Lower lobe of right lung (tissue), 2 donors: Measurements from ENCODE around the gene SLC5A1. TPM values are rescaled to one million over a fixed set of nuclear protein-coding genes. Genes with fewer than 3 reads are reported as not detected.

Experiments used
- ATAC-seq, 2 donors: fragments of 200-7000 bp; cut with Tn5 transposase; one replicate each; pipeline ENCODE4 v1.9.1; 2020 to 2022; ENCODE audit warnings: mild to moderate bottlenecking in 2 of 2, moderate library complexity in 2 of 2
- DNase-seq: peaks from one replicate; pipeline ENCODE4 v3.0.0-alpha.2; 2020
- H3K27ac ChIP-seq: fragments of 200-600 bp; one replicate; pipeline ENCODE4 v1.8.0; 2022
- H3K27me3 ChIP-seq: fragments of 200-600 bp; one replicate; pipeline ENCODE4 v1.8.0; 2022; ENCODE audit warnings: low read depth
- H3K36me3 ChIP-seq: fragments of 200-600 bp; one replicate; pipeline ENCODE4 v1.8.0; 2022; ENCODE audit warnings: mild to moderate bottlenecking
- H3K4me1 ChIP-seq: fragments of 200-600 bp; one replicate; pipeline ENCODE4 v1.8.0; 2022
- H3K4me3 ChIP-seq: fragments of 200-600 bp; one replicate; pipeline ENCODE4 v1.8.0; 2022; ENCODE audit warnings: mild to moderate bottlenecking
- H3K9me3 ChIP-seq: fragments of 200-600 bp; one replicate; pipeline ENCODE4 v1.8.0; 2022
- intact Hi-C: fragments of 100-400 bp; cut with DNase I; formaldehyde crosslinking; loops from one replicate; pipeline ENCODE4 v1.11.0; 2022
- total RNA-seq: library from RNA; stranded (reverse); fragmentation: NEBNext Ultra II Directional; extraction: Animal tissue kit (Norgen Biotek cat#: 25700); gene quantifications from one replicate; pipeline ENCODE4 v1.2.1, GENCODE V29; 2021
- TF ChIP-seq, protein P1 (sequence below): fragments of 200-600 bp; IDR thresholded peaks from one replicate; pipeline ENCODE4 v1.8.0; 2022; ENCODE audit warnings: antibody characterized with exemption, mild to moderate bottlenecking
- donor health status: DM: no; HTN: yes; CAD: no; lungs with severe emphysema.

The SLC5A1 gene
- total RNA-seq, 1 donor from 2014 or later, result 1.8 TPM

DNA sequence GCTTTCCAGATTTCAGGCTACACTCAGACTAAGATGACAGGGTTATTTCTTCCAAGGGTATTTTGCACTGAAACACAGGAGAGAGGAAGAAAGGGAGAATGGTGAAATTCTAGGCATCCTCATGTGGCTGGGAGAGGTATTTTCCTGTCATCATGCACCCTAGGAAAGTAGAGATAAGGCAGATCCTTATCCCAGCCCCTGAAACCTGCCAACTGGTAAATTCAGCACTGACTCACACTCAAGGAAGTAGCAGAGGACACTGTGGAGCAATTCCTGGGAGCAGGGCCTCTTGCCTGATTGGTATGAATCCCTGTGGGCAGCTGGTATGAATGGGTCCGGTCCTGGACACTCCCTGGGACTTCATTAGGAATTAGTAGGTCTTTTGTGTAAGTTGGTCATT, 37.6 kb upstream of the SLC5A1 start:
- H3K27ac ChIP-seq, result no peak overlapping the region
- no peak overlapping the region for H3K4me3 ChIP-seq
- DNase-seq (no peak), ATAC-seq (no peak)
- intact Hi-C loops, result no loop called here
- H3K9me3 ChIP-seq, result no peaks in the 10 kb centered on the region
- no peaks in the 10 kb centered on the region for H3K4me1 ChIP-seq
- no peaks in the 10 kb centered on the region for H3K36me3 ChIP-seq
- TF ChIP-seq, protein P1, sequence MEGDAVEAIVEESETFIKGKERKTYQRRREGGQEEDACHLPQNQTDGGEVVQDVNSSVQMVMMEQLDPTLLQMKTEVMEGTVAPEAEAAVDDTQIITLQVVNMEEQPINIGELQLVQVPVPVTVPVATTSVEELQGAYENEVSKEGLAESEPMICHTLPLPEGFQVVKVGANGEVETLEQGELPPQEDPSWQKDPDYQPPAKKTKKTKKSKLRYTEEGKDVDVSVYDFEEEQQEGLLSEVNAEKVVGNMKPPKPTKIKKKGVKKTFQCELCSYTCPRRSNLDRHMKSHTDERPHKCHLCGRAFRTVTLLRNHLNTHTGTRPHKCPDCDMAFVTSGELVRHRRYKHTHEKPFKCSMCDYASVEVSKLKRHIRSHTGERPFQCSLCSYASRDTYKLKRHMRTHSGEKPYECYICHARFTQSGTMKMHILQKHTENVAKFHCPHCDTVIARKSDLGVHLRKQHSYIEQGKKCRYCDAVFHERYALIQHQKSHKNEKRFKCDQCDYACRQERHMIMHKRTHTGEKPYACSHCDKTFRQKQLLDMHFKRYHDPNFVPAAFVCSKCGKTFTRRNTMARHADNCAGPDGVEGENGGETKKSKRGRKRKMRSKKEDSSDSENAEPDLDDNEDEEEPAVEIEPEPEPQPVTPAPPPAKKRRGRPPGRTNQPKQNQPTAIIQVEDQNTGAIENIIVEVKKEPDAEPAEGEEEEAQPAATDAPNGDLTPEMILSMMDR, result no peak
- H3K27me3 ChIP-seq, result no peaks in the 10 kb centered on the region

DNA sequence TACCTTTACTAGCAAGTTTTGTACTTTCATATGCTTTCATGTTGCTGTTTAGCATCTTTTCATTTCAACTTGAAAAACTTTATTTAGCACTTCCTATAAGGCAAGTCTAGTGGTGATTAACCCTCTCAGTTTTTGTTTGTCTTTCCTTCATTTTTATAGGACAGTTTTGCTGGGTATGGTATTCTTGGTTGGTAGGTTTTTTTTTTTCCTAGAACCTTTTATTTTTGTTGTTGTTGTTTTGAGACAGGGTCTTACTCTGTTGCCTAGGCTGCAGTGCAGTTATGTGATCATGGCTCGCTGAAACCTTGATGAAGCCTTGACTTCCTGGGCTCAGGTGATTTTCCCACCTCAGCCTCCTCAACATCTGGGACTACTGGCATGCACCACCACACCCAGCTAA, 29.9 kb upstream of the SLC5A1 start:
- DNase-seq (no peak), ATAC-seq (no peak)
- intact Hi-C loops, result no loop called here
- Histone ChIP-seq H3K4me1 (no peaks in the 10 kb centered on the region), H3K9me3 (peaks cover 22% of the 10 kb centered on the region), H3K36me3 (no peaks in the 10 kb centered on the region), H3K27me3 (no peaks in the 10 kb centered on the region), H3K4me3 (no peak overlapping the region), H3K27ac (no peak overlapping the region)
- TF ChIP-seq, protein P1, result no peak

DNA sequence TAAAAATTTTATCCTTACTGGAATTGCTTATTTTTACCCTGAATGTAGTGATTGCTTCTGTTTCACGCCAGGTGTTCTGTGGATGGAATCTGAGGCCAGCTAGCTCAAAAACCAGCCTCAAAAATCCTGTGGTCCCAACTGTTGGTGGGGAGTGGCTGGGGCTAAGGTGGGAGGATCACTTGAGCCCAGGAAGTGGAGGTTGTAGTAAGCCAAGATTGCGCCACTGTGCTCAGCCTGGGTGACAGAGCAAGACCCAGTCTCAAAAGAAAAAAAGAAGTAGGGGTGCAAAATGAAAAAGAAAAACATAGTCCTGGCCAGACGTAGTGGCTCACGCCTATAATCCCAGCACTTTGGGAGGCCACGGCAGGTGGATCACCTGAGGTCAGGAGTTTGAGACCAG, 27.0 kb upstream of the SLC5A1 start:
- Histone ChIP-seq H3K4me3 (no peak overlapping the region), H3K27ac (no peak overlapping the region), H3K27me3 (no peaks in the 10 kb centered on the region), H3K9me3 (peaks cover 22% of the 10 kb centered on the region), H3K4me1 (no peaks in the 10 kb centered on the region), H3K36me3 (no peaks in the 10 kb centered on the region)
- TF ChIP-seq, protein P1, result no peak
- intact Hi-C loops, result no loop called here
- DNase-seq (no peak), ATAC-seq (no peak)

DNA sequence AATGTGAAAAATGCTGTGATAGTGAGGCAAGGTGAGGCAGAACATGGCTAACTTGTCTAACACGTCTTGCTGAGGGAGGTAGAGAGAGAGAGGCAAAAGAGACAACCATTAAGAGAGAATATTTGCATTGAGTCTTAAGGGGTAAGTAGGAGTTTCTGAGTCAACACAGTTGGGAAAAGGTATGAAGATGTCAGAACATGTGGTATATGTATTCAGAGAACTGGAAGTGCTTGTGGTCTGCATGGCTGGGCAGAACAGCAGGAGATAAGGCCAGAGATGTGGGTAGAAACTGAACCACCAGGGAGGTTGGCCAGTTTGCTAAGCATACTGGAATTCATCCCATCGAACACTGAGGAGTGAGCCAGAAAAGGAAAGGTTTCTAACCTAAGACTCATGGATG, 25.0 kb upstream of the SLC5A1 start:
- no peak for DNase-seq
- Histone ChIP-seq H3K27ac (no peak overlapping the region), H3K27me3 (no peaks in the 10 kb centered on the region), H3K4me3 (no peak overlapping the region), H3K36me3 (no peaks in the 10 kb centered on the region), H3K4me1 (no peaks in the 10 kb centered on the region), H3K9me3 (peaks cover 14% of the 10 kb centered on the region)
- ATAC-seq, result no peak
- TF ChIP-seq, protein P1, result no peak
- intact Hi-C loops, result no loop called here

DNA sequence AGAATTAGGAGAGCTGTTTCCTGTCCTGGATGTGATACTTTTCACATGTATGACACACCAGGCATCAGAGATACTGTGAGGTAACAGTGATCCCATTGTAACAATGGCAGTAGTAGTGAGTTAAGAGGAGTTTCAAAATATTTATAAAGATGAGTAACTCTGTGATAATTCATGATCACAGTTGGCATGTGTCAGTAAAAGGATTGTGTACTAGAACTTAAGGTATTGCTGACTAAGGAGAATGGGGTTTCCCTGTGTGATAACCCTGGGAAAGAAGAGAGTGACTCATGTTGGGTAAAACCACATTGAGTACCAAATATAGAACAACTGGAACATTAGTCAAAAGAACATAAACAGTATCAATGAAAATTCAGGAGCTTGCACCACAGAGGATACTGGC, 22.9 kb upstream of the SLC5A1 start:
- no peak overlapping the region for H3K27ac ChIP-seq
- ATAC-seq (no peak), DNase-seq (no peak)
- no peaks in the 10 kb centered on the region for H3K27me3 ChIP-seq
- no peaks in the 10 kb centered on the region for H3K9me3 ChIP-seq
- intact Hi-C loops, result no loop called here
- TF ChIP-seq, protein P1, result no peak
- no peaks in the 10 kb centered on the region for H3K36me3 ChIP-seq
- H3K4me3 ChIP-seq, result no peak overlapping the region
- no peaks in the 10 kb centered on the region for H3K4me1 ChIP-seq

DNA sequence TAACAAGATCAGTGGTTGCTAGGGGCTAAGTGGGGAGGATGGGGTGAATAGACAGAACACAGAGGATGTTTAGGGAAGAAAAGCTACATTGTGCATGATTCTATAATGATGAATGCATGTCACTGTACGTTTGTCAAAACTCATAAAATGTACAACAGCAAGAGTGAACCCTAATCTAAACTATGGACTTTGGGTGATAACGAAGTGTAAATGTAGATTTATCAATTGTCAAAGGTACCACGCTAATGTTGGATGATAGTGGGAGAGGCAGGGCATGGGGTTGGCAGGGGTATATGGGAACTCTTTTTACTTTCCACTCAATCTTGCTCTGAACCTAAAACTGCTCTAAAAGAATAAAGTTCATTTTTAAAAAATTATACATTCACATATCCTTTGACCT, 21.3 kb upstream of the SLC5A1 start:
- intact Hi-C loops, result no loop called here
- no peak for DNase-seq
- TF ChIP-seq, protein P1, result no peak
- no peak overlapping the region for H3K27ac ChIP-seq
- H3K36me3 ChIP-seq, result no peaks in the 10 kb centered on the region
- H3K27me3 ChIP-seq, result no peaks in the 10 kb centered on the region
- no peaks in the 10 kb centered on the region for H3K9me3 ChIP-seq
- no peak overlapping the region for H3K4me3 ChIP-seq
- no peaks in the 10 kb centered on the region for H3K4me1 ChIP-seq
- no peak for ATAC-seq
